K562 (cell line): ENCODE data around the gene TUBB6. TPM values are rescaled to one million over a fixed set of nuclear protein-coding genes. Genes with fewer than 3 reads are reported as not detected.
A peak's percentile ranks its signal among the peaks of the same experiment; 100 is the strongest.

Source experiments
- ATF7 ChIP-seq: fragments of 450-650 bp; IDR thresholded peaks from 2 replicates; pipeline ENCODE4 v1.7.1; 2014; ENCODE audit warnings: mild to moderate bottlenecking, moderate library complexity
- BRD9 ChIP-seq: fragments of 450-650 bp; IDR thresholded peaks from 2 replicates; pipeline ENCODE4 v1.6.1; 2018; ENCODE audit warnings: low read depth; ENCODE audit not compliant: partially characterized antibody
- CBX1 ChIP-seq: sonication (generic); IDR thresholded peaks from 2 replicates; pipeline ENCODE4 v1.6.1; 2016; ENCODE audit warnings: antibody characterized with exemption, low read depth, mild to moderate bottlenecking
- CBX5 ChIP-seq: IDR thresholded peaks from 2 replicates; pipeline ENCODE4 v1.6.1; 2014; ENCODE audit warnings: low read depth, borderline replicate concordance
- CCNT2 ChIP-seq: IDR thresholded peaks from 2 replicates; pipeline ENCODE4 v1.6.1; 2011; ENCODE audit warnings: borderline replicate concordance, low read depth, mild to moderate bottlenecking, moderate library complexity, mixed read lengths, low read length; ENCODE audit not compliant: insufficient read length; ENCODE audit errors: extremely low read depth
- CTBP1 ChIP-seq: fragments of 450-650 bp; IDR thresholded peaks from 2 replicates; pipeline ENCODE4 v1.6.1; 2016; ENCODE audit warnings: borderline replicate concordance
- DEAF1 ChIP-seq: fragments of 450-650 bp; formaldehyde crosslinking; IDR thresholded peaks from 2 replicates; pipeline ENCODE4 v1.4.0; 2020; ENCODE audit warnings: mild to moderate bottlenecking, moderate library complexity
- HES1 ChIP-seq: fragments of 450-650 bp; IDR thresholded peaks from 2 replicates; pipeline ENCODE4 v1.6.1; 2016; ENCODE audit warnings: low read depth, mild to moderate bottlenecking, moderate library complexity
- JUNB ChIP-seq: fragments of 450-650 bp; formaldehyde crosslinking; conservative IDR thresholded peaks from 2 replicates; pipeline ENCODE4 v1.4.0; 2020; ENCODE audit warnings: mild to moderate bottlenecking
- NELFE ChIP-seq: IDR thresholded peaks from 2 replicates; pipeline ENCODE4 v1.6.1; 2011; ENCODE audit warnings: mild to moderate bottlenecking; ENCODE audit not compliant: insufficient read depth, insufficient read length
- NFE2L1 ChIP-seq: fragments of 450-650 bp; IDR thresholded peaks from 2 replicates; pipeline ENCODE4 v1.6.1; 2016; ENCODE audit warnings: missing genetic modification characterization, low read depth, mild to moderate bottlenecking, missing compliant biosample characterization, moderate library complexity, borderline replicate concordance
- PHF8 ChIP-seq: fragments of 200-600 bp; sonication (generic); IDR thresholded peaks from 2 replicates; pipeline ENCODE4 v1.6.1; 2012; ENCODE audit warnings: mixed run types, mild to moderate bottlenecking, inconsistent platforms, low read length, moderate library complexity, borderline replicate concordance
- SPI1 ChIP-seq: IDR thresholded peaks from 2 replicates; pipeline ENCODE4 v1.6.1; 2011; ENCODE audit warnings: low read depth, low read length, control low read depth, borderline replicate concordance
- UBTF ChIP-seq, 2 experiments: IDR thresholded peaks; 2 replicates each; pipeline ENCODE4 v1.6.1; 2012; ENCODE audit warnings: improper control_type of control experiment in 2 of 2, low read depth in 2 of 2, low read length in 2 of 2, borderline replicate concordance in 1 of 2
- WHSC1 ChIP-seq: IDR thresholded peaks from one replicate; pipeline ENCODE4 v1.6.1; 2012; ENCODE audit warnings: low read length, control low read depth, inconsistent platforms
- YY1 ChIP-seq, 3 experiments: IDR thresholded peaks; 2 replicates each; pipeline ENCODE4 v1.6.1; 2011; ENCODE audit warnings: low read length in 2 of 3, mild to moderate bottlenecking in 2 of 3, moderate library complexity in 2 of 3, borderline replicate concordance in 1 of 3, control low read depth in 1 of 3, low read depth in 1 of 3; ENCODE audit not compliant: insufficient read depth in 3 of 3, insufficient replicate concordance in 2 of 3, control insufficient read depth in 1 of 3, insufficient read length in 1 of 3; ENCODE audit errors: extremely low read depth in 1 of 3
- ZBTB11 ChIP-seq, 3 experiments: fragments of 200-800 bp in 1 of 3; fragments of 250-450 bp in 1 of 3; fragments of 450-650 bp in 1 of 3; sonication (Bioruptor Pico) in 1 of 3; sonication (Bioruptor generic) in 1 of 3; formaldehyde crosslinking in 1 of 3; IDR thresholded peaks; 2 replicates each; pipeline versions ENCODE4 v1.6.1 to v1.8.0; 2016 to 2022; ENCODE audit warnings: mild to moderate bottlenecking in 2 of 3, missing genetic modification characterization in 2 of 3, missing compliant biosample characterization in 1 of 3, moderate library complexity in 1 of 3
- ZNF133 ChIP-seq: fragments of 250-450 bp; sonication (Bioruptor Pico); IDR thresholded peaks from 2 replicates; pipeline ENCODE4 v1.4.0; 2020; ENCODE audit warnings: mild to moderate bottlenecking
- polyA plus RNA-seq, 8 experiments: library from polyadenylated mRNA; depleted of rRNA in 4 of 8; stranded (reverse) in 5 of 8; unstranded in 3 of 8; fragments of >200 nt; fragmentation: Nextera tagmentation in 2 of 8; fragmentation: Illumina TruSeq in 1 of 8; extraction: Ambion mirVana in 2 of 8; extraction: Trizol in 1 of 8; gene quantifications; 2 replicates each; pipeline versions ENCODE4 v1.2.1 to v1.2.3, GENCODE V29; 2011 to 2014; ENCODE audit warnings: inconsistent platforms in 1 of 8, missing spikeins in 1 of 8
- total RNA-seq, 7 experiments: library from RNA; depleted of rRNA in 6 of 7; stranded (reverse); fragments of >200 nt in 6 of 7; fragmentation: Illumina TruSeq in 2 of 7; extraction: Trizol in 2 of 7; gene quantifications; 2 replicates each; pipeline versions ENCODE4 v1.2.1 to v1.2.3, GENCODE V29; 2011 to 2021; ENCODE audit warnings: low replicate concordance in 1 of 7

TUBB6 gene
- total and polyA plus RNA-seq, 9 of the 15 experiments (the other 6 are each of a cell fraction or from before 2014, with no cell fraction given), result 43.9 to 404 (median 81.1) TPM

- TF ChIP-seq CCNT2 (peak; percentile 26), YY1 (IDR thresholded peaks at IDR 0.05; ENCODE audit: borderline replicate concordance in 1 of 3, control insufficient read depth in 1 of 3, extremely low read depth in 1 of 3, insufficient read depth in 3 of 3, insufficient read length in 1 of 3, insufficient replicate concordance in 2 of 3, low read depth in 1 of 3, low read length in 2 of 3) (no peak), DEAF1 (no peak), BRD9 (no peak), UBTF (IDR thresholded peaks at IDR 0.05; ENCODE audit: borderline replicate concordance in 1 of 2, low read depth in 2 of 2, low read length in 2 of 2) (peak; percentile 62 to 80; a peak in 2 of 4 replicates), NFE2L1 (tag) (no peak), ZBTB11 (CRISPR knock-in tag; IDR thresholded peaks at IDR 0.05) (no peak), JUNB (CRISPR knock-in tag) (no peak), SPI1 (no peak), ZNF133 (CRISPR knock-in tag) (no peak), PHF8 (no peak; the same call in 1 of the 2 replicates), CBX5 (no peak), CTBP1 (0 out of 2 replicates have a peak, but pooled peaks have one; percentile 18), ATF7 (no peak), HES1 (no peak), WHSC1 (no peak), CBX1 (no peak), NELFE (no peak)
Measured at GRCh38 chr18:12305930-12306629, 2.0 kb upstream of the TUBB6 start (continued).
